Stomach (tissue), 4 donors: ENCODE data around the gene ATP7A.

ENCODE experiments used
- CTCF ChIP-seq, 7 experiments: fragments of 450-650 bp in 4 of 7; fragments of 200-600 bp in 3 of 7; sonication (generic) in 3 of 7; IDR thresholded peaks; one replicate each; pipeline ENCODE4 v1.5.1; 2016 to 2019; ENCODE audit warnings: antibody characterized with exemption in 7 of 7, control low read depth in 2 of 7, mild to moderate bottlenecking in 1 of 7
- EP300 ChIP-seq: sonication (generic); formaldehyde crosslinking; IDR thresholded peaks from one replicate; pipeline ENCODE4 v1.6.1; 2017; ENCODE audit warnings: antibody characterized with exemption
- POLR2A ChIP-seq, 4 donors: fragments of 450-650 bp; IDR thresholded peaks; one replicate each; pipeline ENCODE4 v1.6.1; 2016; ENCODE audit warnings: antibody characterized with exemption in 4 of 4, control low read depth in 2 of 4, mild to moderate bottlenecking in 1 of 4, moderate library complexity in 1 of 4

GRCh38 chrX:77961063-77961462, 50.6 kb downstream of the ATP7A start:
- TF ChIP-seq POLR2A (IDR thresholded peaks at IDR 0.05) (no peak), EP300 (no peak), CTCF (IDR thresholded peaks at IDR 0.05) (no peak)
